Nephron (organoid): ENCODE results near the gene RERE.

ENCODE experiments used
- H3K27ac Mint-ChIP-seq, 3 experiments: 2 replicates each; pipeline ENCODE4 v1.8.0; 2020; ENCODE audit warnings: mixed read lengths in 3 of 3, mild to moderate bottlenecking in 2 of 3, moderate library complexity in 1 of 3
- H3K27me3 Mint-ChIP-seq: 2 replicates; pipeline ENCODE4 v1.8.0; 2021; ENCODE audit warnings: low read depth, mild to moderate bottlenecking, moderate library complexity, mixed read lengths
- H3K36me3 Mint-ChIP-seq: 2 replicates; pipeline ENCODE4 v1.8.0; 2020; ENCODE audit warnings: low read depth, mixed read lengths
- H3K4me1 Mint-ChIP-seq: 2 replicates; pipeline ENCODE4 v1.8.0; 2020; ENCODE audit warnings: mixed read lengths
- H3K4me3 Mint-ChIP-seq, 3 experiments: 2 replicates each; pipeline ENCODE4 v1.8.0; 2020; ENCODE audit warnings: mild to moderate bottlenecking in 3 of 3, mixed read lengths in 3 of 3, moderate library complexity in 2 of 3
- H3K9me3 Mint-ChIP-seq: 2 replicates; pipeline ENCODE4 v1.8.0; 2020; ENCODE audit warnings: mixed read lengths
- TF ChIP-seq, protein P1 (sequence below), 3 experiments: fragments of 200-600 bp; sonication (generic); IDR thresholded peaks; one replicate each; pipeline ENCODE4 v1.5.0; 2021; ENCODE audit warnings: antibody characterized with exemption in 3 of 3; ENCODE audit not compliant: unreplicated experiment in 3 of 3

RERE gene

GRCh38 chr1:8814865-8815264, 2.6 kb downstream of the RERE start:
- Mint-ChIP-seq H3K27ac (peak overlapping the region; percentile 95 to 98 (median 95)), H3K9me3 (no peaks in the 10 kb centered on the region), H3K36me3 (no peaks in the 10 kb centered on the region), H3K4me1 (peaks cover 52% of the 10 kb centered on the region), H3K27me3 (no peaks in the 10 kb centered on the region), H3K4me3 (peak overlapping the region; percentile 91 to 97 (median 93))
- TF ChIP-seq, protein P1, sequence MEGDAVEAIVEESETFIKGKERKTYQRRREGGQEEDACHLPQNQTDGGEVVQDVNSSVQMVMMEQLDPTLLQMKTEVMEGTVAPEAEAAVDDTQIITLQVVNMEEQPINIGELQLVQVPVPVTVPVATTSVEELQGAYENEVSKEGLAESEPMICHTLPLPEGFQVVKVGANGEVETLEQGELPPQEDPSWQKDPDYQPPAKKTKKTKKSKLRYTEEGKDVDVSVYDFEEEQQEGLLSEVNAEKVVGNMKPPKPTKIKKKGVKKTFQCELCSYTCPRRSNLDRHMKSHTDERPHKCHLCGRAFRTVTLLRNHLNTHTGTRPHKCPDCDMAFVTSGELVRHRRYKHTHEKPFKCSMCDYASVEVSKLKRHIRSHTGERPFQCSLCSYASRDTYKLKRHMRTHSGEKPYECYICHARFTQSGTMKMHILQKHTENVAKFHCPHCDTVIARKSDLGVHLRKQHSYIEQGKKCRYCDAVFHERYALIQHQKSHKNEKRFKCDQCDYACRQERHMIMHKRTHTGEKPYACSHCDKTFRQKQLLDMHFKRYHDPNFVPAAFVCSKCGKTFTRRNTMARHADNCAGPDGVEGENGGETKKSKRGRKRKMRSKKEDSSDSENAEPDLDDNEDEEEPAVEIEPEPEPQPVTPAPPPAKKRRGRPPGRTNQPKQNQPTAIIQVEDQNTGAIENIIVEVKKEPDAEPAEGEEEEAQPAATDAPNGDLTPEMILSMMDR (IDR thresholded peaks at IDR 0.05; ENCODE audit: unreplicated experiment in 3 of 3): peak in 2 of 3 experiments; percentile 14 to 24

GRCh38 chr1:8813991-8814390, 3.4 kb downstream of the RERE start:
- peak overlapping the region; percentile 91 to 97 (median 93) for H3K4me3 Mint-ChIP-seq
- no peaks in the 10 kb centered on the region for H3K27me3 Mint-ChIP-seq
- TF ChIP-seq, protein P1 (IDR thresholded peaks at IDR 0.05; ENCODE audit: unreplicated experiment in 3 of 3): no peak
- H3K27ac Mint-ChIP-seq: peak overlapping the region; percentile 95 to 98 (median 95)
- no peaks in the 10 kb centered on the region for H3K9me3 Mint-ChIP-seq
- peaks cover 52% of the 10 kb centered on the region for H3K4me1 Mint-ChIP-seq
- H3K36me3 Mint-ChIP-seq: no peaks in the 10 kb centered on the region

- Mint-ChIP-seq H3K9me3 (no peaks in the 10 kb centered on the region), H3K27ac (peak overlapping the region; percentile 44 to 66 (median 51)), H3K27me3 (no peaks in the 10 kb centered on the region), H3K36me3 (no peaks in the 10 kb centered on the region), H3K4me3 (peak overlapping the region in 2 of 3 experiments; percentile 10 to 50), H3K4me1 (peaks cover 47% of the 10 kb centered on the region)
- TF ChIP-seq, protein P1 (IDR thresholded peaks at IDR 0.05; ENCODE audit: unreplicated experiment in 3 of 3): no peak
Observed at GRCh38 chr1:8813016-8813763, 4.2 kb downstream of the RERE start.

DNA sequence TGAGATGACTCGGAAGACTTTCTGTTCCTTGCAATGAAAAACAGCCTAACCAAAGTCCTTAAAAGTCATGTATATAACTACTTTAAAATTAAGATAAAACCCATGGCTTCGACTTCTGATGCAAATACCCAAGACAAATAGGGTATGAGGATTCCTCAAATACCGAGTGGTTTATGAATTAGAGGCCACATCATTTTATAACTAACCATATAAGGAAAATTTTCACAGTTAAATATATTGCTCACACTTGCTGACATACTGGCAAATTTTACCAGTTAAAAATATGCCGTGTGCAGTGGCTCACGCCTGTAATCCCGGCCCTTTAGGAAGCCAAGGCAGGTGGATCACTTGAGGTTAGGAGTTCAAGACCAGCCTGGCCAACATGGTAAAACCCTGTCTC, 5.4 kb downstream of the RERE start:
- TF ChIP-seq, protein P1 (IDR thresholded peaks at IDR 0.05; ENCODE audit: unreplicated experiment in 3 of 3): no peak
- Mint-ChIP-seq H3K27ac (peak overlapping the region in 1 of 3 experiments; percentile 59), H3K36me3 (no peaks in the 10 kb centered on the region), H3K4me1 (peaks cover 48% of the 10 kb centered on the region), H3K9me3 (no peaks in the 10 kb centered on the region), H3K27me3 (no peaks in the 10 kb centered on the region), H3K4me3 (no peak overlapping the region)

DNA sequence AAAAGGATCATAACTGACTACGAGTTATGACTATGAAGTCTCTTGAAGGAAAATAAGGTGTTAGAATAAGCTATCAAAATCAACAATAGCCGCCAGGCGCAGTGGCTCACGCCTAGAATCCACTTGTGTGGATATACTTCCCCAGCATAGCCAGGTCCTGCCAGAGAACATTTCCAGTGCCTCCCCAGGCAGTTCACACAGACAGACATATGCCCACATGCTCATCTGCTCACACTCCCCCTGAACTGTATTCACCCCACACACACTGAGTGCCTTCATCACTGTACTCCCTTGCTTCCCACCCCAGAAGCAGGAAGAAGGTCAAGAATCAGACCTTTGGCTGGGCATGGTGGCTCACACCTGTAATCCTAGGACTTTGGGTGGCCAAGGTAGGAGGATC, 6.5 kb downstream of the RERE start:
- H3K9me3 Mint-ChIP-seq: no peaks in the 10 kb centered on the region
- no peaks in the 10 kb centered on the region for H3K27me3 Mint-ChIP-seq
- H3K4me3 Mint-ChIP-seq: no peak overlapping the region
- peaks cover 5% of the 10 kb centered on the region for H3K36me3 Mint-ChIP-seq
- H3K27ac Mint-ChIP-seq: peak overlapping the region in 2 of 3 experiments; percentile 3 to 10
- TF ChIP-seq, protein P1 (IDR thresholded peaks at IDR 0.05; ENCODE audit: unreplicated experiment in 3 of 3): no peak
- peaks cover 44% of the 10 kb centered on the region for H3K4me1 Mint-ChIP-seq

- Mint-ChIP-seq H3K4me1 (peaks cover 27% of the 10 kb centered on the region), H3K9me3 (no peaks in the 10 kb centered on the region), H3K27ac (no peak overlapping the region), H3K36me3 (peaks cover 5% of the 10 kb centered on the region), H3K27me3 (no peaks in the 10 kb centered on the region), H3K4me3 (no peak overlapping the region)
- TF ChIP-seq, protein P1 (IDR thresholded peaks at IDR 0.05; ENCODE audit: unreplicated experiment in 3 of 3): no peak
Observed at GRCh38 chr1:8809342-8809736, 8.1 kb downstream of the RERE start.
